Activated T-helper 1 cell treated with anti-CD3 and anti-CD28 coated beads, Interleukin-12 subunit alpha, Interleukin-12 subunit beta, Interleukin-2, Interleukin-4 antibody, amounts not matched to agents 30 ng/mL and 10 ng/mL and 1 ng/mL, durations not matched to agents 14 hours and 24 hours and 36 hours (primary cell): ENCODE results near the gene MYBPC3. TPM values are rescaled to one million over a fixed set of nuclear protein-coding genes. Genes with fewer than 3 reads are reported as not detected.
"Not testable (repeated sequence)": the region's sequence is repeated elsewhere in the genome, so short reads cannot be mapped to it uniquely, and the experiment has no call there.

ENCODE experiments used
- DNase-seq: peaks from one replicate; pipeline ENCODE4 v3.0.0; 2021; ENCODE audit warnings: low spot score
- H3K27ac Mint-ChIP-seq: one replicate; pipeline ENCODE4 v1.8.0; 2021; ENCODE audit warnings: mild to moderate bottlenecking, mixed read lengths
- H3K27me3 Mint-ChIP-seq: one replicate; pipeline ENCODE4 v1.8.0; 2022; ENCODE audit warnings: mild to moderate bottlenecking, moderate library complexity, mixed read lengths; ENCODE audit not compliant: insufficient read depth
- H3K36me3 Mint-ChIP-seq: one replicate; pipeline ENCODE4 v1.8.0; 2021; ENCODE audit warnings: low read depth, mixed read lengths
- H3K4me1 Mint-ChIP-seq: one replicate; pipeline ENCODE4 v1.8.0; 2021; ENCODE audit warnings: low read depth, mixed read lengths
- H3K4me3 Mint-ChIP-seq: one replicate; pipeline ENCODE4 v1.8.0; 2021; ENCODE audit warnings: mild to moderate bottlenecking, moderate library complexity, mixed read lengths
- H3K9me3 Mint-ChIP-seq: one replicate; pipeline ENCODE4 v1.8.0; 2021; ENCODE audit warnings: mixed read lengths
- intact Hi-C: fragments of 100-400 bp; cut with micrococcal nuclease; formaldehyde crosslinking; loops from one replicate; pipeline ENCODE4 v1.15.1; 2024
- total RNA-seq: library from RNA; stranded (reverse); gene quantifications from 2 replicates; pipeline ENCODE4 v1.2.3, GENCODE V29; 2022

Gene MYBPC3
- total RNA-seq, 1 donor from 2014 or later = not detected

DNA sequence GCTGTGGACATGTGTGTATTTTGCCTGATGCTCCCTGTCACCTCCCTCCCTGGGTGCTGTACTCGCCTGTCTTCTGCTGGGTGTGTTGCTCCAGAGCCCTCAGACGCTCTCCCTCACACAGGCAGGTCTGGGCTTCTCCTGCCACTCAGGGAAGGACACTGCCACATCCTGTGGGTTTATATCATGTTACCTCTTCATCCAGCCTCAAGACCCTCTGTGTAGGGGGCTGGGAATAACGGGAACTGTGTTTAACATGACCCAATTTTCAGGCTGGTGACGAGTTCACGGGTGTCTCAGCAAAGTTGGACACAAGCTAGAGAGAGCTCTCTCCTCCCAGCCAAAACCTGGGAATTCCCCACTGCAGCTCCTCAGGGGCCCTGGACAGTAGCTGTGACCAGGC is 24.6 kb downstream of the MYBPC3 start:
- Mint-ChIP-seq H3K9me3 (no peaks in the 10 kb centered on the region), H3K4me1 (no peaks in the 10 kb centered on the region), H3K36me3 (peaks cover 22% of the 10 kb centered on the region), H3K4me3 (no peak overlapping the region), H3K27ac (no peak overlapping the region), H3K27me3 (no peaks in the 10 kb centered on the region)
- no peak for DNase-seq
- intact Hi-C loops = no loop called here

DNA sequence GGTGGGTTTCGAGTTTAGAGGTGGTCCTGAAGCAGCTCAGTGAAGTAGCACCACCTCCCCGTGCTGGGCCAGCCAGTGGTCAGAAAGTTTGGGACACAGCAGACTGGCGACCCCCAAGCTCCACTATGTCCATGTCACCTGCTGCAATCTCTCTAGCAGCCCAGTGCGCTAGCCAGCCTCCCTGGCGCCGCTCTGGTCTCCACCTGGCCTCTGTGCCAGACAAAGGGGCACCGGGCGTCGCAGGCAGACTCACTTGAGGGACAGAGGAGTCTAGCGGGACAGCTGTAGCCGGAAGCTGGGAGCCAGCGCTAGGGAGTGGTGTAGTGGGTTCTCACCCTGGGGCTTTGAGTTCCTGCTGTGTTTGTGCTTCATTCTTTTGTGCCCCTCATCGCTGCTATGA is 25.5 kb downstream of the MYBPC3 start:
- DNase-seq = no peak
- Mint-ChIP-seq H3K4me1 (no peaks in the 10 kb centered on the region), H3K27ac (no peak overlapping the region), H3K4me3 (no peak overlapping the region), H3K27me3 (no peaks in the 10 kb centered on the region), H3K36me3 (peaks cover 22% of the 10 kb centered on the region), H3K9me3 (no peaks in the 10 kb centered on the region)
- intact Hi-C loops = no loop called here

DNA sequence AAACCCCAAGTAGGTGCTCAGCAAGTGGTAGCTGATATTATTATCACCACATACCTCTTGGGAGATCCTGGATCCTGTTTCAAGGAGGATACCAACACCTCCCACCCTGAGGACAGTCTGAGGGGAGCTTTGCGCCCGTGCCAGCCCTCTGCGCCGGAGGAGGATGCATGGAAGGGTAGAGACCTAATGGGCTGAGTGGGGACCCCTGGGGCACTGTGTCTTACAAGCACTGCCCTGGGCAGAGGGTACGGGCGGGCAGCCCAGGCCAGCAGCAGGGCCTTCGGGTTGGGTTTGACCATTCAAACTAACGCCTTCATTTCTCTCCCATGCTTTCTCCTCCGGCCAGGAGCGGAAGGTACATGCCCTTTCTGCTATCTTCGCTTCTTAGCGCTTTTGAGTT is 26.3 kb downstream of the MYBPC3 start:
- no peak overlapping the region for H3K27ac Mint-ChIP-seq
- no peaks in the 10 kb centered on the region for H3K9me3 Mint-ChIP-seq
- H3K27me3 Mint-ChIP-seq = no peaks in the 10 kb centered on the region
- H3K36me3 Mint-ChIP-seq = peaks cover 28% of the 10 kb centered on the region
- no peak overlapping the region for H3K4me3 Mint-ChIP-seq
- no peak for DNase-seq
- intact Hi-C loops = no loop called here
- H3K4me1 Mint-ChIP-seq = no peaks in the 10 kb centered on the region

DNA sequence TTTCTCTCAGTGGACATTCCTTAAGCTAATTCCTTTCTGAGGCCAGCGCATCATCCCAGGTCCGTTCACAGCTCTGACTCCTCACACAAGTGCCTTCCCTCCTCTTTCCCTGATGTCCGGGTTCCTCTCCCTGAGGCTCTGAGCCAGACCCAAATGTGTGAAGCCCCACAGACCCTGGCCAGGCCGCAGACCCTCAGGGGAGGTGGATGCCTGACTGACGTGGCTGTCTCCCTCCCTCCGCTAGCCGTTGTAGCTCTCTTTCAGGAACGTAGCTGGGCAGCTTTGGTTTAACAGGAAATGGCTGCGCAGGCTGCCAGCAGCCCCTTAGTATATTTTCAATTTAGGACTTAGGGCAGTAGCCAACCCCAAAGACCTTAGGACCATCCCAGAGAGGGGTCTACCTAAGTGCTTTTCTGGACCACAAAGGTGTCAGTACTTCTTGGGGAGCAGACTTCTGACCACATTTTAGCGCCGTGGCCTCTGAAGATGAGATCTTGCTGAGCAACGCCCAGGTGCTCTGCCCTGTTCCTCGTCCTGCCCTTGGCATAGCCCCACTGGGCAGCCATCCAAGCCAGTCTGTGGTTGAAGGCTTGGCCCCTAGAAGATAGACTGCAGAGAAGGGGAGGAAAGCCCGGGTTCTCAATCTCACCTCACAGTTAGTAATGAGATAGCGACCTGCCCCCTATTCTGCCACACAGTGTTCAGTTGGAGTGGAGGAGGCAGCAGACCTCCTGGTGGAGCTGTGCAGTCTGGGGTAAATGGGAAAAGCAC is 27.0 kb downstream of the MYBPC3 start:
- no peak overlapping the region for H3K27ac Mint-ChIP-seq
- intact Hi-C loops = no loop called here

DNA sequence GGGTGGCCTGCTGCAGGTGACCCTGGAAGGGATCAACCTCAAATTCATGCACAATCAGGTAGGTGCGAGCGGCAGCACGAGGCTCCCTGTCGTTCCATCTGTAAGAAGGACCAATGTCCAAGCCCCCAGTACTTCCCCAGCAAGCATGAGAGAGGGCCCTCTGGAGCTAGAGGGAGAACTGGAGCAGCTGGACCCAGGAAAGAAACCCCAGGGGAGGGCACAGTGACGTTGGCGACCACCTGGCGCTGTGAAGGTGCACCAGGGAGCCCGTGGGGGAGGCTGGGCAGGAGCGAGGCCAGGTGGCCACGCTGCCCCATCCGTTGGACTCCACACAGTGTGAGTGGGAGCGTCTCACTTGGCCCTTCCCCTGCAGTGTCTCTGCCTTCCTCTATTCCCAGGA is 28.0 kb downstream of the MYBPC3 start:
- no peak overlapping the region for H3K27ac Mint-ChIP-seq
- no peak for DNase-seq
- H3K9me3 Mint-ChIP-seq = no peaks in the 10 kb centered on the region
- no peak overlapping the region for H3K4me3 Mint-ChIP-seq
- H3K27me3 Mint-ChIP-seq = no peaks in the 10 kb centered on the region
- H3K36me3 Mint-ChIP-seq = peaks cover 32% of the 10 kb centered on the region
- intact Hi-C loops = no loop called here
- H3K4me1 Mint-ChIP-seq = no peaks in the 10 kb centered on the region

More for the DNA sequence above, 27.0 kb downstream of the MYBPC3 start:
- H3K4me3 Mint-ChIP-seq = no peak overlapping the region
- H3K9me3 Mint-ChIP-seq = no peaks in the 10 kb centered on the region
- DNase-seq = no peak
- no peaks in the 10 kb centered on the region for H3K4me1 Mint-ChIP-seq
- no peaks in the 10 kb centered on the region for H3K27me3 Mint-ChIP-seq
- H3K36me3 Mint-ChIP-seq = peaks cover 32% of the 10 kb centered on the region

DNA sequence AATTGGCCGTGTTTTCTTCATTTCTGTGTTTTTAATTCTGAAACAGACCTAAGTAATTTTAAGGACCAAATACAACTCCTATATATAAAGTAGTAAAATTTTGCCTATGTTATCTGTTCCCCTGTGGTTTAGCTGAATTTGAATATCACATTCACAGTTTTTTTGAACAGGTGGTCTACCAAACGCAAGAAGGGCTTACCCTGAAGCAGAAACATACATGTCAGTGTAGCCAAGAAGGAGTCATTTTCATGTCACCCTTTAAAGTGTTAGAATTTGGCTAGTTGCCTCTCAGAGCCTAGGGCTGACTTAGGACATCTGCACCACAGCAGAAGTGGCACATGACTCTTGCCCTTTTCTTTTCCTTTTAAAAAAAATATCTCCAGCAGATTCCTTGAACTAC is 34.3 kb downstream of the MYBPC3 start:
- H3K36me3 Mint-ChIP-seq = peaks cover 34% of the 10 kb centered on the region
- H3K27me3 Mint-ChIP-seq = no peaks in the 10 kb centered on the region
- peaks cover 7% of the 10 kb centered on the region for H3K4me1 Mint-ChIP-seq
- intact Hi-C loops = no loop called here
- no peaks in the 10 kb centered on the region for H3K9me3 Mint-ChIP-seq
- no peak for DNase-seq
- no peak overlapping the region for H3K4me3 Mint-ChIP-seq
- H3K27ac Mint-ChIP-seq = no peak overlapping the region

DNA sequence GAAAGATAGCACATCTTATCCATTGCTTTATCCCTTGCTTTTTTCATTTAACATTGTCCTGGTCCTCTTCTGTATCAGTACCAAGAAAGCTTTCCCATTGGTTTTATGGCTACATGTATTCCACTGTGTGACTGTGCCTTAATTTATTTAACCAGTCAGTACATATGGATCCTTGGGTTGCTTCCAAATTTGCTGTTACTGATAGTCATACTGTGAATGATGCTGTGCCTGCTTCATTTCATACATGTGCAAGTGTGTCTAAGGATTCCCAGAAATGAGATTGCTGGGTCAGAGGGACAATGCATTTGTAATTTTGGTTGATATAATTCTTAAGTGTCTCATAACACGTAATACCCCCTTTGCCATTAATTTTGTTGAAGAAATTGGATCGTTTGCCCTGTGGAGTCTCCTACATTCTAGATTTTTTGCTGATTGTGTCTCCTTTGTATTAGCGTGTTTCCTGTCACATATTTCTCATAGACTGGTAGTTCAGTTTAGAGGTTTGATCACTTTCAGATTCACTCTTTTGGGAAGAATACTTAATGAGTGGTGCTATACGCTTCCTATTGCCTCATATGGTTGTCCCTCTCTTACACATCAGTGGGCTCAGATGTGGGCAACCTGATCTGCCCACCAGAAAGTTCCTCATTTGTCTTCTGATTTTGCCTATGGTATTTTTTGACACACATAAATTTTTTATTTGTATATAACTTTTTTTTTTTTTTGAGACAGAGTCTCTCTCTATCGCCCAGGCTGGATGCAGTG is 35.3 kb downstream of the MYBPC3 start:
- H3K4me1 Mint-ChIP-seq = peaks cover 7% of the 10 kb centered on the region
- H3K27ac Mint-ChIP-seq = peak overlapping the region; percentile 25
- H3K9me3 Mint-ChIP-seq = no peaks in the 10 kb centered on the region
- no peak for DNase-seq
- peaks cover 34% of the 10 kb centered on the region for H3K36me3 Mint-ChIP-seq
- intact Hi-C loops = no loop called here
- no peak overlapping the region for H3K4me3 Mint-ChIP-seq
- no peaks in the 10 kb centered on the region for H3K27me3 Mint-ChIP-seq

DNA sequence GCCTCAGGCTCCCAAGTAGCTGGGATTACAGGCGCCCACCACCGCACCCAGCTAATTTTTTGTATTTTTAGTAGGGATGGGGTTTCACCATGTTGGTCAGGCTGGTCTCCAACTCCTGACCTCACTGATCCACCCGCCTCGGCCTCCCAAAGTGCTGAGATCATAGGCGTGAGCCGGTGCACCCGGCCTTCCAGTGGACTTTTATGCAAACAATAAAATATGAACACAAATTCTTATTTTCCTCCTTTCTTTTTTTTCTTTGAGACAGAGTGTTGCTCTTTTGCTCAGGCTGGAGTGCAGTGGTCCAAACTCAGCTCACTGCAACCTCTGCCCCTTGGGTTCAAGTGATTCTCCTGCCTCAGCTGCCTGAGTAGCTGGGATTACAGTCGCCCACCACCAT is 36.0 kb downstream of the MYBPC3 start:
- H3K4me1 Mint-ChIP-seq, H3K27me3 Mint-ChIP-seq, DNase-seq, H3K4me3 Mint-ChIP-seq, H3K27ac Mint-ChIP-seq, H3K9me3 Mint-ChIP-seq, intact Hi-C loops: not testable (repeated sequence)
- H3K36me3 Mint-ChIP-seq = peaks cover 37% of the 10 kb centered on the region

DNA sequence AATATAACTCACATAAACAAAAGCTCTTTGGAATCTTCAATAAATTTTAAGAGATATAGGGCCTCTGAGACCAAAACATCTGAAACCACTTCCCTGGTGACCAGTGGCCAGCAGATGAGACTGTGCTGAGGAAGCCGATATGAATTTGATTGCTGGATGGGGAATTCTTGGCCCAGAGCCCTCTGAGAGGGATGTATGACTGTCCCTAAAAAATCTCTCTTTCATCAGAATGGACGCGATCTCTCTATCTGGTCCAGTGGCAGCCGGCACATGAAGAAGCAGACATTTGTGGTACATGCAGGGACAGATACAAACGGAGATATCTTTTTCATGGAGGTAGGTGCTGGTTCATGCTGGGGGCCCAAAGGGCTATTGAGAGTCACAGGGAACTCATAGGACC is 37.5 kb downstream of the MYBPC3 start:
- H3K4me3 Mint-ChIP-seq = no peak overlapping the region
- intact Hi-C loops = no loop called here
- DNase-seq = no peak
- H3K9me3 Mint-ChIP-seq = no peaks in the 10 kb centered on the region
- H3K27ac Mint-ChIP-seq = no peak overlapping the region
- peaks cover 7% of the 10 kb centered on the region for H3K4me1 Mint-ChIP-seq
- peaks cover 38% of the 10 kb centered on the region for H3K36me3 Mint-ChIP-seq
- no peaks in the 10 kb centered on the region for H3K27me3 Mint-ChIP-seq

DNA sequence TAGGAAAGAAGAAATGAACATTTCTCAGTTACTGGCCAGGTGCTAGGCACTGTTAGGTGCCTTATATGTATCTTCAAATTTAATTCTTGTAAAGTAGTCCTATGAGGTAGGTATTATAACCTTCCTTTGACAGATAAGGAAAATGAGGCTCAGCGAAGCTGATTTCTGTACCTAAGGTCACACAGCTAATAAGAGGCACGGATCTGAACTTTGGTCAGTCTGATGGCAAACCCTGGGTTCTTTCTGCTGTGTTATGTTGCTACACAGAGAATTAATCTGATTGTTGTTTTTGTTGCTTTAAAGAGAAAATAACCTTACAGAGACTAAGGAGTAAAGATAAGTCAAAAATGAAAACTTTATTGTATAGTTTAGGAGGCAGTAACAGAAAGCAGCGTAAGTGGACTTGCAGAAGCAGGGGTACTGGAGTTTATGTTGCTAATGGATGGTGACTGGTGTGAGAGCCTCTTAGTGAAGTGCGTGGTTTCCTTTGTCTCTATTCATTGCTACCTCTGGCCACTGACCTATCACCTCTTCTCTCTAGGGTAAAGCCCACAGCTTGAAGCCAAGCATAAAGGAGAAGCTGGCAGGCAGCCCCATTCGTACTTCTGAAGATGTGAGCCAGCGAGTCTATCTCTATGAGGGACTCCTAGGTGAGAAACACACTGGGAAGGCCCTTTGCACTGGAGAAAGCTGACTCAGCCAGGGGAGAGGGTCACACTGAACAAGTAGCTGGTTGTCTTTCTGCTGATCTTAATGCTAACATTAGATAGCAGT is 44.3 kb downstream of the MYBPC3 start:
- Mint-ChIP-seq H3K27ac (no peak overlapping the region), H3K36me3 (peaks cover 44% of the 10 kb centered on the region), H3K4me1 (no peaks in the 10 kb centered on the region), H3K4me3 (no peak overlapping the region), H3K27me3 (no peaks in the 10 kb centered on the region), H3K9me3 (peaks cover 3% of the 10 kb centered on the region)
- intact Hi-C loops = no loop called here
- DNase-seq = no peak

DNA sequence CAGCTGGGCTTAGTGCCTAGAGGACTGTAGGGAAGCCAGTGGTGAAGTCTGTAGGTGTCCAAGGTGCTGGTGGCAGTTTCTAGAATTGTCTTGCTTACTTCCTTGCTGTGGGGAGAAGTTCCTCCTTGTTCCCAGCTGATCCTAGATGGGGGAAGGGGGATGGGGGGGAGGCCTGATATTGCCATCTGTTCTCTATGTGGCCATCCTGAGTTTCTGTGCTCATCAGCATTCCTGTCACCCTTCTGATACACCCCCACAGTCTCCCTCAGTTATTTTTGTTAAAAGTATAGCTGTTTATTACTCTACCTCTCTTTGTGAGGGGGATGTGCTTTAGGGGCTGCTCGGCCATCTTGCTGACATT is 46.0 kb downstream of the MYBPC3 start:
- Mint-ChIP-seq H3K4me1 (peaks cover 10% of the 10 kb centered on the region), H3K27ac (no peak overlapping the region), H3K36me3 (peaks cover 52% of the 10 kb centered on the region), H3K4me3 (no peak overlapping the region), H3K27me3 (no peaks in the 10 kb centered on the region), H3K9me3 (peaks cover 17% of the 10 kb centered on the region)
- DNase-seq = no peak
- intact Hi-C loops = no loop called here

DNA sequence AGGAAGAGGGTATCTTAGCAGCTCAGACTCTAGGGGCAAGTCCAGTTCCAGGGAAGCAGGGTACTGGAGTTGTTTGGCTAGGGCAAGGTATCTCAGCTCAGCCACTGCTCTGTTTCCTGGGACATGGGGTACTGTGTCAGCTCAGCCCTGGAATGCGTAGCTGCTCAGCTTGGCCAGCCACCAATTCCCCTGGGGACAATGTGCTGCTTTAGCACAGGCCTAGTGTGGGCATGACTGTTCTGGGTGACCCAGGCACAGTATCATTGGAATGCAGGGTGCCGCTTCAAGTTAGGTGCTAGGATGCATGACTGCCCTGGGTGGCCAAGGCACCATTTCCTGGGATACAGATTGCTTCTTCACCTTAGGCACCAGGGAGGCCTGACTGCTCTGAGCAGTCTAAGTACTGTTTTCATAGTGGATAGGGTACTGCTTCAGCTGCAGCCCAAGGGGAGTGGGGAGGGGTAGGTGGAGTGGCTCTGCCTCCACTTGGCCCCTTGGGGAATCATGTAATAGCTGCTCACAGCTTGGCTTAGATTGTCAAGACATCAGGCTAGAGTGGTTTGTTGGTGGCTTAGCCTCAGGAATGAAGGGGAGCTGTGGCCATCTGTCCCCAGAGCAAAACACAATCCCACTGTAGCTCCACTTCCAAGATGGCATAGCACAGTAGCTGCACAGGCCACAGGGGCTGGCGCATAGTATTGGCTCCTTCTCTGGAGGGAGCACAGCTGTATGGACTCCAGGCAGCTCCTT is 46.6 kb downstream of the MYBPC3 start:
- DNase-seq = no peak
- Mint-ChIP-seq H3K4me3 (no peak overlapping the region), H3K27me3 (no peaks in the 10 kb centered on the region), H3K27ac (no peak overlapping the region), H3K9me3 (peaks cover 20% of the 10 kb centered on the region), H3K4me1 (peaks cover 10% of the 10 kb centered on the region), H3K36me3 (peaks cover 49% of the 10 kb centered on the region)
- intact Hi-C loops = no loop called here
